ENCODE data around the gene XRCC4.

XRCC4 gene

GRCh38 chr5:83102364-83102980 is 25.1 kb downstream of the XRCC4 start:
- DNase-seq (ENCODE audit: insufficient read length, low spot score): no peak
- TF ChIP-seq PAX5 (IDR thresholded peaks at IDR 0.05; ENCODE audit: insufficient read depth, low read length, severe bottlenecking) (no peak), POLR2A (IDR thresholded peaks at IDR 0.05; ENCODE audit: low read depth, low read length) (no peak), POU2F2 (IDR thresholded peaks at IDR 0.05; ENCODE audit: low read depth, low read length) (no peak), TAF1 (IDR thresholded peaks at IDR 0.05; ENCODE audit: low read depth, low read length) (no peak), SPI1 (IDR thresholded peaks at IDR 0.05; ENCODE audit: low read depth, low read length) (no peak), POLR2AphosphoS5 (IDR thresholded peaks at IDR 0.05; ENCODE audit: low read depth, low read length) (no peak)
- FAIRE-seq: no peak

- DNase-seq (ENCODE audit: insufficient read length, low spot score) (no peak), FAIRE-seq (no peak)
- TF ChIP-seq TAF1 (IDR thresholded peaks at IDR 0.05; ENCODE audit: low read depth, low read length) (no peak), POU2F2 (IDR thresholded peaks at IDR 0.05; ENCODE audit: low read depth, low read length) (no peak), SPI1 (IDR thresholded peaks at IDR 0.05; ENCODE audit: low read depth, low read length) (no peak), PAX5 (IDR thresholded peaks at IDR 0.05; ENCODE audit: insufficient read depth, low read length, severe bottlenecking) (no peak), POLR2A (IDR thresholded peaks at IDR 0.05; ENCODE audit: low read depth, low read length) (no peak), POLR2AphosphoS5 (IDR thresholded peaks at IDR 0.05; ENCODE audit: low read depth, low read length) (no peak)
Observed at GRCh38 chr5:83104021-83104420, 26.7 kb downstream of the XRCC4 start.

GRCh38 chr5:83107692-83108420 is 30.5 kb downstream of the XRCC4 start:
- DNase-seq (ENCODE audit: insufficient read length, low spot score) (no peak), FAIRE-seq (no peak)
- TF ChIP-seq POLR2A (IDR thresholded peaks at IDR 0.05; ENCODE audit: low read depth, low read length) (no peak), TAF1 (IDR thresholded peaks at IDR 0.05; ENCODE audit: low read depth, low read length) (no peak), SPI1 (IDR thresholded peaks at IDR 0.05; ENCODE audit: low read depth, low read length) (no peak), POU2F2 (IDR thresholded peaks at IDR 0.05; ENCODE audit: low read depth, low read length) (no peak), PAX5 (IDR thresholded peaks at IDR 0.05; ENCODE audit: insufficient read depth, low read length, severe bottlenecking) (no peak), POLR2AphosphoS5 (IDR thresholded peaks at IDR 0.05; ENCODE audit: low read depth, low read length) (no peak)

- TF ChIP-seq TAF1 (IDR thresholded peaks at IDR 0.05; ENCODE audit: low read depth, low read length) (no peak), PAX5 (IDR thresholded peaks at IDR 0.05; ENCODE audit: insufficient read depth, low read length, severe bottlenecking) (no peak), POLR2AphosphoS5 (IDR thresholded peaks at IDR 0.05; ENCODE audit: low read depth, low read length) (no peak), SPI1 (IDR thresholded peaks at IDR 0.05; ENCODE audit: low read depth, low read length) (no peak), POU2F2 (IDR thresholded peaks at IDR 0.05; ENCODE audit: low read depth, low read length) (no peak), POLR2A (IDR thresholded peaks at IDR 0.05; ENCODE audit: low read depth, low read length) (no peak)
- DNase-seq (ENCODE audit: insufficient read length, low spot score) (no peak), FAIRE-seq (no peak)
Observed at GRCh38 chr5:83109380-83109779, 32.0 kb downstream of the XRCC4 start.

GRCh38 chr5:83115816-83116215 is 38.5 kb downstream of the XRCC4 start:
- FAIRE-seq: no peak

GRCh38 chr5:83118471-83118870 is 41.1 kb downstream of the XRCC4 start:
- FAIRE-seq: no peak
- no peak for DNase-seq (ENCODE audit: insufficient read length, low spot score)
- TF ChIP-seq SPI1 (IDR thresholded peaks at IDR 0.05; ENCODE audit: low read depth, low read length) (no peak), TAF1 (IDR thresholded peaks at IDR 0.05; ENCODE audit: low read depth, low read length) (no peak), POU2F2 (IDR thresholded peaks at IDR 0.05; ENCODE audit: low read depth, low read length) (no peak), POLR2AphosphoS5 (IDR thresholded peaks at IDR 0.05; ENCODE audit: low read depth, low read length) (no peak), POLR2A (IDR thresholded peaks at IDR 0.05; ENCODE audit: low read depth, low read length) (no peak), PAX5 (IDR thresholded peaks at IDR 0.05; ENCODE audit: insufficient read depth, low read length, severe bottlenecking) (no peak)

More at GRCh38 chr5:83115816-83116215, 38.5 kb downstream of the XRCC4 start:
- TF ChIP-seq TAF1 (IDR thresholded peaks at IDR 0.05; ENCODE audit: low read depth, low read length) (no peak), POLR2AphosphoS5 (IDR thresholded peaks at IDR 0.05; ENCODE audit: low read depth, low read length) (no peak), POLR2A (IDR thresholded peaks at IDR 0.05; ENCODE audit: low read depth, low read length) (no peak)
- no peak for DNase-seq (ENCODE audit: insufficient read length, low spot score)

- TF ChIP-seq TAF1 (IDR thresholded peaks at IDR 0.05; ENCODE audit: low read depth, low read length): no peak
- no peak for TF ChIP-seq SPI1 (IDR thresholded peaks at IDR 0.05; ENCODE audit: low read depth, low read length)
- TF ChIP-seq POLR2A (IDR thresholded peaks at IDR 0.05; ENCODE audit: low read depth, low read length): no peak
- TF ChIP-seq POLR2AphosphoS5 (IDR thresholded peaks at IDR 0.05; ENCODE audit: low read depth, low read length): no peak
- TF ChIP-seq POU2F2 (IDR thresholded peaks at IDR 0.05; ENCODE audit: low read depth, low read length): no peak
- TF ChIP-seq PAX5 (IDR thresholded peaks at IDR 0.05; ENCODE audit: insufficient read depth, low read length, severe bottlenecking): no peak
- DNase-seq (ENCODE audit: insufficient read length, low spot score) (no peak), FAIRE-seq (no peak)
Observed at GRCh38 chr5:83118976-83119375, 41.6 kb downstream of the XRCC4 start.

- TF ChIP-seq SPI1 (IDR thresholded peaks at IDR 0.05; ENCODE audit: low read depth, low read length) (no peak), POU2F2 (IDR thresholded peaks at IDR 0.05; ENCODE audit: low read depth, low read length) (no peak), POLR2A (IDR thresholded peaks at IDR 0.05; ENCODE audit: low read depth, low read length) (no peak)
- DNase-seq (ENCODE audit: insufficient read length, low spot score): no peak
- FAIRE-seq: no peak
Observed at GRCh38 chr5:83124593-83124992, 47.2 kb downstream of the XRCC4 start.

GRCh38 chr5:83125560-83125959 is 48.2 kb downstream of the XRCC4 start:
- TF ChIP-seq POLR2AphosphoS5 (IDR thresholded peaks at IDR 0.05; ENCODE audit: low read depth, low read length): no peak
- no peak for TF ChIP-seq SPI1 (IDR thresholded peaks at IDR 0.05; ENCODE audit: low read depth, low read length)
- no peak for TF ChIP-seq POLR2A (IDR thresholded peaks at IDR 0.05; ENCODE audit: low read depth, low read length)
- TF ChIP-seq POU2F2 (IDR thresholded peaks at IDR 0.05; ENCODE audit: low read depth, low read length): no peak
- TF ChIP-seq PAX5 (IDR thresholded peaks at IDR 0.05; ENCODE audit: insufficient read depth, low read length, severe bottlenecking): no peak
- no peak for TF ChIP-seq TAF1 (IDR thresholded peaks at IDR 0.05; ENCODE audit: low read depth, low read length)
- no peak for FAIRE-seq

More at GRCh38 chr5:83125560-83125959, 48.2 kb downstream of the XRCC4 start:
- no peak for DNase-seq (ENCODE audit: insufficient read length, low spot score)

All from GM12891 (cell line).